GM18909 (cell line): ENCODE data around the gene IFNL1.
"Not testable (repeated sequence)": the region's sequence is repeated elsewhere in the genome, so short reads cannot be mapped to it uniquely, and the experiment has no call there.

ENCODE experiments used
- ATAC-seq: cut with Tn5 transposase; IDR thresholded peaks from one replicate; pipeline ENCODE4 v1.9.1; 2021; ENCODE audit warnings: mild to moderate bottlenecking; ENCODE audit not compliant: unreplicated experiment, poor library complexity

Gene IFNL1

GRCh38 chr19:39269369-39269768 is 26.8 kb upstream of the IFNL1 start:
- ATAC-seq: not testable (repeated sequence)

- ATAC-seq: no peak
These were observed 26.0 kb upstream of the IFNL1 start for GRCh38 chr19:39270036-39270871.

GRCh38 chr19:39273859-39274258 is 22.3 kb upstream of the IFNL1 start:
- ATAC-seq: not testable (repeated sequence)

GRCh38 chr19:39275578-39275977 is 20.6 kb upstream of the IFNL1 start:
- ATAC-seq: no peak

GRCh38 chr19:39276740-39277139 is 19.5 kb upstream of the IFNL1 start:
- no peak for ATAC-seq

GRCh38 chr19:39277598-39277997 is 18.6 kb upstream of the IFNL1 start:
- no peak for ATAC-seq

- ATAC-seq: no peak
These were observed 14.2 kb upstream of the IFNL1 start for GRCh38 chr19:39282021-39282420.

- ATAC-seq: no peak
These were observed 12.2 kb upstream of the IFNL1 start for GRCh38 chr19:39284032-39284431.

- no peak for ATAC-seq
These were observed 2.8 kb upstream of the IFNL1 start for GRCh38 chr19:39293394-39293793.

GRCh38 chr19:39296906-39297305 is 699 bp downstream of the IFNL1 start:
- ATAC-seq: no peak

- ATAC-seq: no peak
These were observed 1.9 kb downstream of the IFNL1 start for GRCh38 chr19:39297931-39298634.

- ATAC-seq: no peak
These were observed 3.2 kb downstream of the IFNL1 start for GRCh38 chr19:39299404-39299803.

GRCh38 chr19:39299832-39300231 is 3.6 kb downstream of the IFNL1 start:
- no peak for ATAC-seq

- no peak for ATAC-seq
These were observed 4.8 kb downstream of the IFNL1 start for GRCh38 chr19:39301021-39301420.

- ATAC-seq: no peak
These were observed 5.4 kb downstream of the IFNL1 start for GRCh38 chr19:39301562-39301961.

- ATAC-seq: no peak
These were observed 7.4 kb downstream of the IFNL1 start for GRCh38 chr19:39303373-39304184.

GRCh38 chr19:39304185-39304513 is 7.9 kb downstream of the IFNL1 start:
- no peak for ATAC-seq

GRCh38 chr19:39304701-39305571 is 8.7 kb downstream of the IFNL1 start:
- ATAC-seq: no peak

GRCh38 chr19:39306075-39306474 is 9.9 kb downstream of the IFNL1 start:
- ATAC-seq: no peak
